T-cell (primary cell): ENCODE results near the gene SMAGP. TPM values are rescaled to one million over a fixed set of nuclear protein-coding genes. Genes with fewer than 3 reads are reported as not detected.
"Not testable (repeated sequence)": the region's sequence is repeated elsewhere in the genome, so short reads cannot be mapped to it uniquely, and the experiment has no call there.

ENCODE experiments used
- ATAC-seq, 4 experiments: fragments of 200-7000 bp in 3 of 4; fragments of 150-1000 bp in 1 of 4; cut with Tn5 transposase; replicated peaks in 1 of 4; 1 replicate in 3 of 4; 2 replicates in 1 of 4; pipeline ENCODE4 v1.10.0; 2021; ENCODE audit warnings: moderate library complexity in 3 of 4, mild to moderate bottlenecking in 2 of 4, moderate number of reproducible peaks in 1 of 4
- CTCF ChIA-PET, 2 donors: fragments of 300-600 bp; sonication (Branson Sonifier 250); formaldehyde crosslinking; loops; one replicate each; lab custom pipeline; 2022; ENCODE audit warnings: antibody characterized with exemption in 2 of 2; lab: Charles Lee
- POLR2A ChIA-PET, 2 donors: fragments of 300-600 bp; sonication (Branson Sonifier 250); formaldehyde crosslinking; loops; one replicate each; lab custom pipeline; 2022; ENCODE audit warnings: antibody characterized with exemption in 2 of 2; lab: Charles Lee
- DNase-seq, 35 experiments: peaks; one replicate each; pipeline versions ENCODE4 v3.0.0 to v3.0.0-alpha.2; 2013 to 2023
- H3K27ac ChIP-seq: one replicate; pipeline ENCODE4 v1.5.1; 2013; ENCODE audit warnings: low read length
- H3K27me3 ChIP-seq, 2 experiments: replicated peaks in 1 of 2; 1 replicate in 1 of 2; 2 replicates in 1 of 2; pipeline versions ENCODE4 v1.6.1 to v1.7.0; 2013; ENCODE audit warnings: low read length in 1 of 2, mixed read lengths in 1 of 2; ENCODE audit not compliant: control insufficient read depth in 2 of 2, insufficient read depth in 2 of 2; ENCODE audit errors: extremely low read depth in 1 of 2
- H3K36me3 ChIP-seq, 2 donors: 1 replicate in 1 of 2; 2 replicates in 1 of 2; pipeline versions ENCODE4 v1.6.1 to v1.7.0; 2013; ENCODE audit warnings: low read length in 1 of 2; ENCODE audit not compliant: control insufficient read depth in 2 of 2, insufficient read depth in 1 of 2; ENCODE audit errors: extremely low read depth in 1 of 2
- H3K4me1 ChIP-seq, 2 experiments: 1 replicate in 1 of 2; 2 replicates in 1 of 2; pipeline versions ENCODE4 v1.6.1 to v1.7.0; 2013; ENCODE audit warnings: low read length in 2 of 2, mixed read lengths in 1 of 2; ENCODE audit not compliant: insufficient read depth in 2 of 2, control insufficient read depth in 1 of 2; ENCODE audit errors: extremely low read depth in 1 of 2
- H3K4me3 ChIP-seq, 2 donors: 1 replicate in 1 of 2; 2 replicates in 1 of 2; pipeline versions ENCODE4 v1.5.1 to v1.7.0; 2013; ENCODE audit warnings: mild to moderate bottlenecking in 2 of 2, low read length in 1 of 2, moderate library complexity in 1 of 2; ENCODE audit not compliant: control insufficient read depth in 1 of 2; ENCODE audit errors: extremely low read depth in 1 of 2
- H3K9me3 ChIP-seq: 2 replicates; pipeline ENCODE4 v1.7.0; 2013
- H3K27ac Mint-ChIP-seq, 2 donors: one replicate each; pipeline ENCODE4 v1.8.0; 2020 to 2021; ENCODE audit warnings: mild to moderate bottlenecking in 2 of 2, mixed read lengths in 2 of 2
- H3K27me3 Mint-ChIP-seq, 2 donors: one replicate each; pipeline ENCODE4 v1.8.0; 2021 to 2022; ENCODE audit warnings: mixed read lengths in 2 of 2
- H3K36me3 Mint-ChIP-seq: one replicate; pipeline ENCODE4 v1.8.0; 2021; ENCODE audit warnings: mixed read lengths
- H3K4me1 Mint-ChIP-seq, 3 donors: one replicate each; pipeline ENCODE4 v1.8.0; 2020 to 2022; ENCODE audit warnings: mixed read lengths in 3 of 3, mild to moderate bottlenecking in 1 of 3
- H3K4me3 Mint-ChIP-seq, 3 donors: one replicate each; pipeline ENCODE4 v1.8.0; 2020 to 2022; ENCODE audit warnings: mild to moderate bottlenecking in 3 of 3, mixed read lengths in 3 of 3, moderate library complexity in 3 of 3
- H3K9me3 Mint-ChIP-seq, 3 donors: one replicate each; pipeline ENCODE4 v1.8.0; 2020 to 2022; ENCODE audit warnings: mixed read lengths in 3 of 3
- WGBS: methylation state at CpG from one replicate; pipeline ENCODE4 v1.1.5; 2013; ENCODE audit warnings: missing lambda C conversion rate; ENCODE audit not compliant: insufficient coverage; 5-methylcytosine and 5-hydroxymethylcytosine counted together
- total RNA-seq, 35 experiments: library from RNA in 6 of 35; stranded (reverse) in 6 of 35; fragments of 120-200 nt in 1 of 35; gene quantifications; one replicate each; pipeline versions ENCODE4 v1.2.1 to v1.2.4 and lab custom pipeline; 2013 to 2026

The SMAGP gene, protein sequence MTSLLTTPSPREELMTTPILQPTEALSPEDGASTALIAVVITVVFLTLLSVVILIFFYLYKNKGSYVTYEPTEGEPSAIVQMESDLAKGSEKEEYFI
- total RNA-seq (1 to 10 TPM; 3.2 to 5.3 (median 3.6) TPM), total RNA-seq (lab: John Stamatoyannopoulos, UW) (0.21 to 4.5 (median 3.0) reads per million in 29 experiments)
- 4.9 TPM for total RNA-seq (2013)

DNA sequence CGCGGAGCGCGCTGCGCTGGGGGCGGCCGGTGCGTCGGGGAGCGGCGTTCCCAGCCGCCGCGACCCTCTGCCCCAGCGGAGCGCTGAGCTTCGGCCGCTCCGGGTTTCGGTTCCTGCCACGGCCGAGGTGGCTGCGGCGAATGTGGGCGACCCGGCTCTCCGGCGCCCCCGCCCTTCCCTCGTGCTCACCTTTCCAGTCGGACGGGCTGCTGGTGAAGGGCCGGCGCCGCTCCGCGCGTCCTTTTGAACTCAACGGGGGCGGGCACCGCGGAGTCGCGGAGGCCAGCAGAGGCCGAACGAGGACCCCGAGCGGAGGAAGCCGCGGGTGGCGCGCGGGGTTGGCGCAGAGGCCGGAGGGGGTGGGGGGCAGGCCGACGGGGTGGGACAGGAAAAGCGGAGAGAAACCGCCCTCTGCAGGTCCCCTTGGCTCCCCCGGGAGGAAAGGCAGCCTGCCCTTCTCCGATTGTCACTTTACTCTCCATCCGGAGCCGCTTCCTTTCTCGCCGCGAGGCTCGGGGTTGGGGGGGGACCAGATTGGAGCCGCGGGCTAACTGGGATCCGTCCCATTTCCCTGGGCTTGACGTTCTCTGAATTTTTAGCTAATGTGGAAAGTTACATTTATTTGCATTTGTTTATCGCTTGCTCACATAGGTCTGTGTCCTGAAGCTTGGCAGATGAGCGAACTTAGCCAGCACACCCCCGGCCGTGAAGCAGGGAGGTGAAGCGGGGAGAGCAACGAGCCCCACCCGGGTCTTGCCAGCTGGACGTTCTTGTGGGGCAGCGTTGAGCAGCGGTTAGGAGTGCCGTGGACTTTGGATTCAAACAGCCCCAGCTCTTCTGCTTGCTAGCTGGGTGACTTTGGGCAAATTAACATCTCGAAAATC, at the start of gene SMAGP:
TSS of gene SMAGP (minus strand) at position 349 of the 884 bp plus-strand sequence. CDS start 1,137 bp downstream, outside the sequence.
- POLR2A ChIA-PET, result interaction anchor here in 1 of 2 donors (0.6 to 1.1 kb wide), 3 partner anchors 19 to 189 kb away, joined by 3 to 6 read pairs (median 6); no protein-coding TSS in a partner anchor
- CTCF ChIA-PET, result interaction anchor here (0.7 to 4.2 kb wide), 6 partner anchors 26 to 1736 kb away, joined by 3 to 30 read pairs (median 4); partner anchors contain the start of gene POU6F1 (in 1 of the 2)
- no peaks in the 10 kb centered on the region for H3K9me3 ChIP-seq
- peak within 1 kb of the TSS; percentile 66 to 79 for H3K4me3 ChIP-seq
- H3K27me3 ChIP-seq, result no peaks in the 10 kb centered on the region
- H3K9me3 Mint-ChIP-seq, result no peaks in the 10 kb centered on the region
- peak within 1 kb of the TSS; percentile 86 to 93 (median 91) for H3K4me3 Mint-ChIP-seq
- peak within 1 kb of the TSS; percentile 86 to 90 for H3K27ac Mint-ChIP-seq
- peak within 1 kb of the TSS; percentile 57 for H3K27ac ChIP-seq
- ATAC-seq, result peak; percentile 58 to 66 (median 61)
- peaks cover 8 to 22% of the 10 kb centered on the region in 2 experiments for H3K4me1 ChIP-seq
- H3K36me3 Mint-ChIP-seq, result peaks cover 3% of the 10 kb centered on the region
- H3K4me1 Mint-ChIP-seq, result peaks cover 26 to 35% (median 28%) of the 10 kb centered on the region in 3 donors
- DNase-seq, result peak in 31 of 35 experiments; percentile 7 to 61 (median 30)
- no peaks in the 10 kb centered on the region for H3K36me3 ChIP-seq
- WGBS, result 2% methylated on average over 75 of the region's 83 CpGs
- H3K27me3 Mint-ChIP-seq, result no peaks in the 10 kb centered on the region

DNA sequence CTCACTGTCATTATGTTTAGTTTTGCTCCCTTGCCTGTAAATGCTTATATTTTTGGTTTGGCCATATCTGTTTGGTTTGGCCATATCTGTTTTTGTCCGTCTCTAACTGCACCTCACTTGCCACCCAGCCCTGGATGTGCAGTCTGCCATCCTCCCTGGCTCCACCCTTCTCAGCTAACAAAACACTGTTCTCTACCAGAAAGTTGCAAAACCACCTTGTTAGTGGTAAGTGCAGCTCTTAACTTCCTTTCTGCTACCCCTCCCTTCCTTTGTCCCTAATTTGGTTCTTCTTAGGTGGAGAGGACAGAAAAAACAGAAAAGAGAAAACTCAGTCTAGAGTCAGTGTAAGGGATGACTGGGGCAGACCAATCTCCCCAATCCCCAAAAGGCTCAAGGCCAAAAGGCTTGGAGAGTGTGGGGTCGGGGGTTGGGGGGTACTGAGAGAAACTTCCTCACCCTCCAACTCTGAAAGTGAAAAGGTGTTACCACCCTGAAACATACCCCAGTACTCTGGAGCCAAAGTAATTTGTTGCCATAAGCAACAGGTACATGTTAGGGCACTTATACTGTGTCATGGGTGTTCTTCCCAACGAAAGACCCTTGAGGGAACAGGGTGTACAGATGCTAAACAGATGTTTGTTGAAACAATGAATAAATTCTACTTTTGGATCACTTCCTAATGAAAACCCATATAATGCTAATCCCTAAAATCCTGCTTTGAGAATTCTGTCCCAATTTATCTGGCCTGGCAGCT, 48.8 kb upstream of the SMAGP start:
- Mint-ChIP-seq H3K27me3 (no peaks in the 10 kb centered on the region), H3K9me3 (no peaks in the 10 kb centered on the region), H3K27ac (peak overlapping the region; percentile 98), H3K36me3 (peaks cover 39% of the 10 kb centered on the region), H3K4me3 (peak overlapping the region; percentile 76 to 96 (median 79)), H3K4me1 (peaks cover 82 to 84% (median 83%) of the 10 kb centered on the region in 3 donors)
- WGBS, result no CpG with 5 or more reads among the region's 3 CpGs
- ChIA-PET POLR2A (interaction anchor here (0.5 to 2.1 kb wide), 7 partner anchors 8 to 258 kb away, joined by 3 to 6 read pairs (median 5); partner anchors contain the start of gene DAZAP2 (in 1 of the 2)), CTCF (interaction anchor here (0.6 to 2.4 kb wide), 9 partner anchors 11 to 101 kb away, joined by 3 to 16 read pairs (median 3); partner anchors contain the start of gene POU6F1 (in 1 of the 2))
- DNase-seq, result peak; percentile 18 to 81 (median 54)
- Histone ChIP-seq H3K36me3 (peaks cover 0 to 28% of the 10 kb centered on the region in 2 donors), H3K4me1 (peaks cover 44 to 83% of the 10 kb centered on the region in 2 experiments), H3K9me3 (no peaks in the 10 kb centered on the region), H3K27ac (peak overlapping the region; percentile 93), H3K27me3 (no peaks in the 10 kb centered on the region), H3K4me3 (peak overlapping the region; percentile 31 to 35)
- peak; percentile 85 to 89 (median 88) for ATAC-seq

DNA sequence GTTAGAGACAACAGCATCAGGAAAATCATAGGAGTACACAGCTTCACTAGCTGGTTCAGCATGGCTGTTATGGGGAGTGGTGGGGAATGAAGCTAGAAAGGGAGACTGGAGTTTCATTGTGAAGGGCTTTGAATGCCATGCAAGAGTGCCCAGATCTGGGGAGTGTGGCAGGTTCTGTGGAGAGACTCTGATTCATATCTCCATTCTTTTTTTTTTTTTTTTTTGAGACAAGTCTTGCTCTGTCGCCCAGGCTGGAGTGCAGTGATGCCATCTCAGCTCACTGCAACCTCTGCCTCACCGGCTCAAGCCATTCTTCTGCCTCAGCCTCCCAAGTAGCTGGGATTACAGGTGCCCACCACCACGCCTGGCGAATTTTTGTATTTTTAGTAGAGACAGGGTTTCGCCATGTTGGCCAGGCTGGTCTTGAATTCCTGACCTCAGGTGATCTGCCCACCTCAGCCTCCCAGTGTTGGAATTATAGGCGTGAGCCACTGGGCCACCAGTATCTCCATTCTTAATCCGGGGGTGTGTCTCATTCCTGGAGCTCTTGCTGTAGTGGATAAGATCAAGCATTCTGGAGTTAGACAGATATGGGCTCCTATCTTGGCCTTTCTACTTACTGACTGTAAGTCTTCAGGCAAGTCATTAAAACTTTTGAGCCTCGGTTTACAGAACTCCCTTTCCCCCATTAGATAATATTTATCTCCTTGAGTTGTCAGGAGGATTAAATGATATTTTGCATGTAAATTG, 48.0 kb upstream of the SMAGP start:
- H3K4me1 Mint-ChIP-seq, result peaks cover 77 to 86% (median 83%) of the 10 kb centered on the region in 3 donors
- WGBS, result 100% methylated on average over 1 of the region's 8 CpGs
- not testable (repeated sequence) for H3K27me3 Mint-ChIP-seq, ATAC-seq, H3K27me3 ChIP-seq, H3K9me3 Mint-ChIP-seq, H3K9me3 ChIP-seq
- POLR2A ChIA-PET, result interaction anchor here (0.5 to 2.1 kb wide), 7 partner anchors 9 to 257 kb away, joined by 3 to 6 read pairs (median 5); partner anchors contain the start of gene DAZAP2 (in 1 of the 2)
- CTCF ChIA-PET, result interaction anchor here (0.6 to 2.4 kb wide), 10 partner anchors 12 to 100 kb away, joined by 3 to 16 read pairs (median 3); partner anchors contain the start of gene POU6F1 (in 1 of the 2)
- peak overlapping the region; percentile 76 to 96 (median 79) for H3K4me3 Mint-ChIP-seq
- H3K36me3 ChIP-seq, result peaks cover 0 to 32% of the 10 kb centered on the region in 2 donors
- peak in 2 of 35 experiments; percentile 12 to 23 for DNase-seq
- peaks cover 47 to 83% of the 10 kb centered on the region in 2 experiments for H3K4me1 ChIP-seq
- peak overlapping the region; percentile 93 for H3K27ac ChIP-seq
- H3K36me3 Mint-ChIP-seq, result peaks cover 42% of the 10 kb centered on the region
- H3K4me3 ChIP-seq, result peak overlapping the region; percentile 31 to 35
- H3K27ac Mint-ChIP-seq, result peak overlapping the region; percentile 98

DNA sequence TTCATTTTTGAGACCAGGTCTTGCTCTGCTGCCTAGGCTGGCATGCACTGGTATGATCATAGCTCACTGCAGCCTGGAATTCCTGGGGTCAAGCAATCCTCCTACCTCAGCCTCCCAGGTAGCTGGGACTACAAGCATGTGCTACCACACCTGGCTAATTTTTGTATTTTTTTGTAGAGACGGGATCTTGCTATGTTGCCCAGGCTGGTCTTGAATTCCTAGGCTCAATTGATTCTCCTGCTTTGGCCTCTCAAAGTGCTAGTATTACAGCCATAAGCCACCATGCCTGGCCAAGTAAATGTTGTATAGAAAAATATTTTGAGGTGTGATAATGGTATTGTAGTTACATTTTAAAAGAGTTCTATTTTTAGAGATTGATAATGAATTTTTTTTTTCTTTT, 41.2 kb upstream of the SMAGP start:
- DNase-seq (no peak), ATAC-seq (no peak)
- Mint-ChIP-seq H3K36me3 (peaks cover 50% of the 10 kb centered on the region), H3K9me3 (no peaks in the 10 kb centered on the region), H3K27ac (peak overlapping the region; percentile 66 to 82), H3K4me1 (peaks cover 59 to 81% (median 74%) of the 10 kb centered on the region in 3 donors), H3K4me3 (peak overlapping the region in 1 of 3 donors; percentile 30), H3K27me3 (no peaks in the 10 kb centered on the region)
- ChIA-PET CTCF (interaction anchor here (1.4 to 1.5 kb wide), 2 partner anchors 29 to 30 kb away, joined by 5 to 7 read pairs; no protein-coding TSS in a partner anchor), POLR2A (no interaction called here)
- peaks cover 19 to 60% of the 10 kb centered on the region in 2 experiments for H3K4me1 ChIP-seq
- H3K9me3 ChIP-seq, result no peaks in the 10 kb centered on the region
- peaks cover 3 to 67% of the 10 kb centered on the region in 2 donors for H3K36me3 ChIP-seq
- H3K27me3 ChIP-seq, result no peaks in the 10 kb centered on the region
- no peak overlapping the region for H3K27ac ChIP-seq
- H3K4me3 ChIP-seq, result no peak overlapping the region
- 60% methylated on average over 1 of the region's 1 CpG for WGBS
